ENCODE results near the gene CCDC40. TPM values are rescaled to one million over a fixed set of nuclear protein-coding genes. Genes with fewer than 3 reads are reported as not detected.

Gene CCDC40
- total and polyA plus RNA-seq, 2 of the 13 experiments (the other 11 are each of a cell fraction or from before 2014, with no cell fraction given), result 4.1 to 5.5 TPM

GRCh38 chr17:80101011-80101945, 64.8 kb downstream of the CCDC40 start, which contains the start of gene GAA (continued):
- TF ChIP-seq ZSCAN12 (CRISPR knock-in tag; IDR thresholded peaks at IDR 0.05) (peak; percentile 47; the same call in 1 of the 2 replicates), DMTF1 (CRISPR knock-in tag; IDR thresholded peaks at IDR 0.05) (no peak), POGK (CRISPR knock-in tag; conservative IDR thresholded peaks at IDR 0.05) (peak; percentile 86), STAT6 (CRISPR knock-in tag; IDR thresholded peaks at IDR 0.05; ENCODE audit: borderline replicate concordance) (no peak), ATF1 (CRISPR knock-in tag; IDR thresholded peaks at IDR 0.05) (no peak), HMG20A (CRISPR knock-in tag; IDR thresholded peaks at IDR 0.05; ENCODE audit: borderline replicate concordance) (no peak), SP5 (CRISPR knock-in tag; IDR thresholded peaks at IDR 0.05; ENCODE audit: borderline replicate concordance, low read depth) (peak; percentile 45), ATF7-NPFF (CRISPR knock-in tag; IDR thresholded peaks at IDR 0.05; ENCODE audit: low read depth) (peak; percentile 73), MEF2D (CRISPR knock-in tag; IDR thresholded peaks at IDR 0.05) (peak; percentile 47; the same call in 1 of the 2 replicates), SMAD9 (CRISPR knock-in tag; IDR thresholded peaks at IDR 0.05) (no peak), HINFP (CRISPR knock-in tag; IDR thresholded peaks at IDR 0.05; ENCODE audit: low read depth) (peak; percentile 92), ETS1 (CRISPR knock-in tag; IDR thresholded peaks at IDR 0.05) (no peak), ZNF512B (CRISPR knock-in tag; IDR thresholded peaks at IDR 0.05; ENCODE audit: borderline replicate concordance) (no peak), ZEB1 (IDR thresholded peaks at IDR 0.05; ENCODE audit: insufficient replicate concordance, low read depth) (no peak), PHF5A (CRISPR knock-in tag; IDR thresholded peaks at IDR 0.05; ENCODE audit: low read depth, unreplicated experiment) (no peak)
